ENCODE measurements around the gene MS4A3. TPM values are rescaled to one million over a fixed set of nuclear protein-coding genes. Genes with fewer than 3 reads are reported as not detected.

Gene MS4A3, protein sequence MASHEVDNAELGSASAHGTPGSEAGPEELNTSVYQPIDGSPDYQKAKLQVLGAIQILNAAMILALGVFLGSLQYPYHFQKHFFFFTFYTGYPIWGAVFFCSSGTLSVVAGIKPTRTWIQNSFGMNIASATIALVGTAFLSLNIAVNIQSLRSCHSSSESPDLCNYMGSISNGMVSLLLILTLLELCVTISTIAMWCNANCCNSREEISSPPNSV
- total RNA-seq = not detected in 2 replicates

GRCh38 chr11:60056349-60056969 lies at the start of gene MS4A3:
Gene MS4A3, plus strand, starts transcription at chr11:60056665. Its CDS starts 4,496 bp downstream, at chr11:60061161.

DNA sequence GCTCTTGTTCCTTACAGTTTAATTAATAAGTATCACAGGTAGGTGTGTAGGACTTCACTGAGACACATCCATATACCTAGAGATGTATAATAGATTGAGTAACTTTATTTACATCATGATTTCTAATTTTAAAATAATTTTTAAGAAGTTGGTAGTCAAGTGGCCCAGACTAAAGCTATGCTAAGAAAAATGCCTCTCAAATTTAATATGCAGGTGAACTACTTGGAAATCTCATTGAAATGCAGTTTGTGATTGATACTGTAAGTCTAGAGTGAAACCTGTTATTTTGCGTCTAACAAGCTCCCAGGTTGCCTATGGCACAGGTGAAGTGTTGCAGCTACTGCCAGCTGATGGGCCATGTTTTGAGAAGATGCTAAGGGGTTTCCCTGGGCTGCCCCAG lies 39.6 kb upstream of the MS4A3 start, which contains the start of gene OOSP4B:
OOSP4B (plus strand) TSS at position 301 of the 400 bp plus-strand sequence.

DNA sequence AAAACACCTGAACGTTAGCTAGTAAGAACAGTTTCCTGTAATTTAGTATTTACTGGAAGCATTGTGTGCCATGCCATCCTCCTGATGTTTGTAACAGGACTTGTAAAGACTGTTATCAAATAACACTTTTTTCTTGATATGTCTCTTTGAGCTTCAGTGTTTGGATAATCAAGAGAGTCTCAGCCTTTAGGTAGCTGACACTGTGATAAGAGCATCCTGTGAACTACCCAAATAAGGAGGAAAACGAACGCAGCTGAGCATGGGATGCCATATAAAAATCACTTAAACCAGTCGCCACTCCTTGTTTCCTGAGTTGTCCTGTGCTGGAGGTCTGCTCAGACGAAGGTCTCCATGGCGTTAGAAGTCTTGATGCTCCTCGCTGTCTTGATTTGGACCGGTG lies 16.4 kb upstream of the MS4A3 start, which contains the start of gene OOSP2:
OOSP2 (plus strand) TSS at position 301 of the 400 bp plus-strand sequence; CDS start at position 352, 51 bp downstream.

DNA sequence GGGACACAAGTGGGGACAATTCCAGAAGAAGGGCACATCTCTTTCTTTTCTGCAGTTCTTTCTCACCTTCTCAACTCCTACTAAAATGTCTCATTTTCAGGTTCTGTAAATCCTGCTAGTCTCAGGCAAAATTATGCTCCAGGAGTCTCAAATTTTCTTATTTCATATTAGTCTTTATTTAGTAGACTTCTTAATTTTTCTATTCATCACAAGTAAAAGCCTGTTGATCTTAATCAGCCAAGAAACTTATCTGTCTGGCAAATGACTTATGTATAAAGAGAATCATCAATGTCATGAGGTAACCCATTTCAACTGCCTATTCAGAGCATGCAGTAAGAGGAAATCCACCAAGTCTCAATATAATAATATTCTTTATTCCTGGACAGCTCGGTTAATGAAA lies 31.9 kb downstream of the MS4A3 start, which contains the start of gene MS4A2:
MS4A2 (plus strand) TSS at position 301 of the 400 bp plus-strand sequence. CDS start 102 bp downstream, outside the sequence.

Other genes with a start within 250 kb of the MS4A3 start
- 76.1 and 83.2 TPM in 2 replicates for gene MRPL16, start 245.9 kb upstream of the MS4A3 start, total RNA-seq
- gene CBLIF, start 211.2 kb upstream of the MS4A3 start, total RNA-seq = not detected in 2 replicates
- gene TCN1, start 190.2 kb upstream of the MS4A3 start, total RNA-seq = 0.08 and 0.68 TPM in 2 replicates
- not detected in 2 replicates for gene OOSP3, start 177.9 kb upstream of the MS4A3 start, total RNA-seq
- gene OOSP1, start 118.2 kb upstream of the MS4A3 start, total RNA-seq = not detected in 2 replicates
- gene OOSP4A, start 92.6 kb upstream of the MS4A3 start, total RNA-seq = not detected in 2 replicates
- not detected in 2 replicates for gene OOSP4B, start 39.5 kb upstream of the MS4A3 start, total RNA-seq
- gene OOSP2, start 16.3 kb upstream of the MS4A3 start, total RNA-seq = not detected in 2 replicates
- not detected in 2 replicates for gene MS4A2, start 32.0 kb downstream of the MS4A3 start, total RNA-seq
- not detected in 2 replicates for gene MS4A6A, start 126.4 kb downstream of the MS4A3 start, total RNA-seq
- not detected in 2 replicates for gene MS4A4E, start 186.5 kb downstream of the MS4A3 start, total RNA-seq
- not detected in 2 replicates for gene MS4A4A, start 224.0 kb downstream of the MS4A3 start, total RNA-seq